Measurements from ENCODE around the gene CCDC106.

DNA sequence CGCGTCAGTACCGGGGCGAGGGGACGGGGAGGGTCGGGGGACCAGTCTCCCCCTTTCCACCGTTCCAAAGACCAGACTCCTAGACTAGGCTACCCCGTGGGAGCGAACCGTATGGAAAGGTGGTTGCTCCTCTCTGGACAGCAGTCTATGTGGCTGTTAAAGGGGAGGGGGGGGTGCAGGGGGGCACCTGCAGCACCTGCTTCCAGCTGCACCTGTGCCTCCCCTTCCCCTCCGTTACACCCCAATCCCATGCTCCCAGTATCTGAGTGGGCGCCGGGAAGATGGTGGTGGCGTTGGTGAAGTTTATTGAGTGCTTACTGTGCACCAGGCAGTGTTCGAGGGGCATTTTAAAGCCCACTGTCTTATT is 47.4 kb upstream of the CCDC106 start:
- TF ChIP-seq, protein P1, sequence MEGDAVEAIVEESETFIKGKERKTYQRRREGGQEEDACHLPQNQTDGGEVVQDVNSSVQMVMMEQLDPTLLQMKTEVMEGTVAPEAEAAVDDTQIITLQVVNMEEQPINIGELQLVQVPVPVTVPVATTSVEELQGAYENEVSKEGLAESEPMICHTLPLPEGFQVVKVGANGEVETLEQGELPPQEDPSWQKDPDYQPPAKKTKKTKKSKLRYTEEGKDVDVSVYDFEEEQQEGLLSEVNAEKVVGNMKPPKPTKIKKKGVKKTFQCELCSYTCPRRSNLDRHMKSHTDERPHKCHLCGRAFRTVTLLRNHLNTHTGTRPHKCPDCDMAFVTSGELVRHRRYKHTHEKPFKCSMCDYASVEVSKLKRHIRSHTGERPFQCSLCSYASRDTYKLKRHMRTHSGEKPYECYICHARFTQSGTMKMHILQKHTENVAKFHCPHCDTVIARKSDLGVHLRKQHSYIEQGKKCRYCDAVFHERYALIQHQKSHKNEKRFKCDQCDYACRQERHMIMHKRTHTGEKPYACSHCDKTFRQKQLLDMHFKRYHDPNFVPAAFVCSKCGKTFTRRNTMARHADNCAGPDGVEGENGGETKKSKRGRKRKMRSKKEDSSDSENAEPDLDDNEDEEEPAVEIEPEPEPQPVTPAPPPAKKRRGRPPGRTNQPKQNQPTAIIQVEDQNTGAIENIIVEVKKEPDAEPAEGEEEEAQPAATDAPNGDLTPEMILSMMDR (tag by site-specific recombination; IDR thresholded peaks at IDR 0.05), result no peak
- TF ChIP-seq, protein P2, sequence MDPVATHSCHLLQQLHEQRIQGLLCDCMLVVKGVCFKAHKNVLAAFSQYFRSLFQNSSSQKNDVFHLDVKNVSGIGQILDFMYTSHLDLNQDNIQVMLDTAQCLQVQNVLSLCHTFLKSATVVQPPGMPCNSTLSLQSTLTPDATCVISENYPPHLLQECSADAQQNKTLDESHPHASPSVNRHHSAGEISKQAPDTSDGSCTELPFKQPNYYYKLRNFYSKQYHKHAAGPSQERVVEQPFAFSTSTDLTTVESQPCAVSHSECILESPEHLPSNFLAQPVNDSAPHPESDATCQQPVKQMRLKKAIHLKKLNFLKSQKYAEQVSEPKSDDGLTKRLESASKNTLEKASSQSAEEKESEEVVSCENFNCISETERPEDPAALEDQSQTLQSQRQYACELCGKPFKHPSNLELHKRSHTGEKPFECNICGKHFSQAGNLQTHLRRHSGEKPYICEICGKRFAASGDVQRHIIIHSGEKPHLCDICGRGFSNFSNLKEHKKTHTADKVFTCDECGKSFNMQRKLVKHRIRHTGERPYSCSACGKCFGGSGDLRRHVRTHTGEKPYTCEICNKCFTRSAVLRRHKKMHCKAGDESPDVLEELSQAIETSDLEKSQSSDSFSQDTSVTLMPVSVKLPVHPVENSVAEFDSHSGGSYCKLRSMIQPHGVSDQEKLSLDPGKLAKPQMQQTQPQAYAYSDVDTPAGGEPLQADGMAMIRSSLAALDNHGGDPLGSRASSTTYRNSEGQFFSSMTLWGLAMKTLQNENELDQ (tag by site-specific recombination; IDR thresholded peaks at IDR 0.05; ENCODE audit: low read depth), result no peak
- no peak for TF ChIP-seq ZNF311 (tag by site-specific recombination; IDR thresholded peaks at IDR 0.05; ENCODE audit: borderline replicate concordance)
- no peak for TF ChIP-seq WT1 (tag by site-specific recombination; IDR thresholded peaks at IDR 0.05)
- TF ChIP-seq ZNF10 (tag by site-specific recombination; IDR thresholded peaks at IDR 0.05), result no peak
- no peak for TF ChIP-seq ZNF175 (tag by site-specific recombination; IDR thresholded peaks at IDR 0.05)
- no peak for TF ChIP-seq ZNF426 (tag by site-specific recombination; IDR thresholded peaks at IDR 0.05)
- TF ChIP-seq ZNF274 (IDR thresholded peaks at IDR 0.05; ENCODE audit: low read length), result no peak
- no peak for TF ChIP-seq ZNF274 (tag by site-specific recombination; IDR thresholded peaks at IDR 0.05; ENCODE audit: borderline replicate concordance)
- TF ChIP-seq YY1 (tag by site-specific recombination; IDR thresholded peaks at IDR 0.05), result no peak
- no peak for TF ChIP-seq SALL2 (tag by site-specific recombination; IDR thresholded peaks at IDR 0.05; ENCODE audit: borderline replicate concordance)
- TF ChIP-seq, protein P3, sequence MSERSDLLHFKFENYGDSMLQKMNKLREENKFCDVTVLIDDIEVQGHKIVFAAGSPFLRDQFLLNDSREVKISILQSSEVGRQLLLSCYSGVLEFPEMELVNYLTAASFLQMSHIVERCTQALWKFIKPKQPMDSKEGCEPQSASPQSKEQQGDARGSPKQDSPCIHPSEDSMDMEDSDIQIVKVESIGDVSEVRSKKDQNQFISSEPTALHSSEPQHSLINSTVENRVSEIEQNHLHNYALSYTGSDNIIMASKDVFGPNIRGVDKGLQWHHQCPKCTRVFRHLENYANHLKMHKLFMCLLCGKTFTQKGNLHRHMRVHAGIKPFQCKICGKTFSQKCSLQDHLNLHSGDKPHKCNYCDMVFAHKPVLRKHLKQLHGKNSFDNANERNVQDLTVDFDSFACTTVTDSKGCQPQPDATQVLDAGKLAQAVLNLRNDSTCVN (tag by site-specific recombination; optimal IDR thresholded peaks at IDR 0.05), result no peak
- no peak for TF ChIP-seq ZBTB20 (tag by site-specific recombination; IDR thresholded peaks at IDR 0.05)
